SK-N-SH (cell line): ENCODE data around the gene SMARCD1. TPM values are rescaled to one million over a fixed set of nuclear protein-coding genes. Genes with fewer than 3 reads are reported as not detected.

Experiments
- CTCF ChIA-PET: fragments of 300-600, 350-600 bp; formaldehyde crosslinking; extraction: SDS; loops from one replicate; lab custom pipeline; 2021; lab: Yijun Ruan, JAX
- POLR2A ChIA-PET: fragments of 350-600 bp; sonication (Branson Sonifier 250); formaldehyde crosslinking; extraction: SDS; loops from one replicate; lab custom pipeline; 2020; ENCODE audit warnings: antibody characterized with exemption, inconsistent platforms; lab: Yijun Ruan, JAX
- DNase-seq: peaks from one replicate; pipeline ENCODE4 v3.0.0; 2012
- H2AFZ ChIP-seq: fragments of 200-600 bp; sonication (generic); 2 replicates; pipeline ENCODE4 v1.8.1; 2016; ENCODE audit warnings: antibody characterized with exemption, mild to moderate bottlenecking, low read depth
- H3F3A ChIP-seq: fragments of 200-600 bp; sonication (generic); replicated peaks from 2 replicates; pipeline ENCODE3; 2016; ENCODE audit warnings: antibody characterized with exemption, mild to moderate bottlenecking; ENCODE audit not compliant: insufficient read depth
- H3K27ac ChIP-seq, 2 experiments: fragments of 200-500 bp in 1 of 2; fragments of 200-600 bp in 1 of 2; sonication (Bioruptor generic) in 1 of 2; sonication (generic), shearing (Covaris generic) in 1 of 2; 2 replicates each; pipeline versions ENCODE4 v1.5.1 to v1.6.1; 2014 to 2016; ENCODE audit warnings: low read depth in 2 of 2, inconsistent platforms in 1 of 2, low read length in 1 of 2, mild to moderate bottlenecking in 1 of 2, mixed read lengths in 1 of 2
- H3K27me3 ChIP-seq: fragments of 200-600 bp; sonication (generic), shearing (Covaris generic); 2 replicates; pipeline ENCODE4 v1.6.1; 2016; ENCODE audit warnings: mixed run types; ENCODE audit not compliant: insufficient read depth
- H3K36me3 ChIP-seq, 2 experiments: fragments of 200-500 bp in 1 of 2; fragments of 200-600 bp in 1 of 2; sonication (Bioruptor generic) in 1 of 2; sonication (generic) in 1 of 2; replicated peaks in 1 of 2; 2 replicates each; pipeline versions ENCODE3 to v1.5.1; 2014 to 2016; ENCODE audit warnings: low read length in 1 of 2, mild to moderate bottlenecking in 1 of 2; ENCODE audit not compliant: insufficient read depth in 2 of 2, control insufficient read depth in 1 of 2
- H3K4me1 ChIP-seq, 2 experiments: fragments of 200-500 bp in 1 of 2; fragments of 200-600 bp in 1 of 2; sonication (Bioruptor generic) in 1 of 2; sonication (generic), shearing (Covaris generic) in 1 of 2; 2 replicates each; pipeline versions ENCODE4 v1.5.1 to v1.6.1; 2014 to 2016; ENCODE audit warnings: low read depth in 1 of 2, low read length in 1 of 2, mixed run types in 1 of 2; ENCODE audit not compliant: insufficient read depth in 2 of 2, control insufficient read depth in 1 of 2
- H3K4me2 ChIP-seq: fragments of 200-600 bp; sonication (generic), shearing (Covaris generic); 2 replicates; pipeline ENCODE4 v1.6.1; 2017; ENCODE audit warnings: mixed run types
- H3K4me3 ChIP-seq, 2 experiments: fragments of 200-500 bp in 1 of 2; fragments of 200-600 bp in 1 of 2; sonication (Bioruptor generic) in 1 of 2; sonication (generic), shearing (Covaris generic) in 1 of 2; 2 replicates each; pipeline versions ENCODE4 v1.5.1 to v1.8.1; 2014 to 2016; ENCODE audit warnings: low read depth in 2 of 2, inconsistent platforms in 1 of 2, low read length in 1 of 2, mild to moderate bottlenecking in 1 of 2, mixed read lengths in 1 of 2, moderate library complexity in 1 of 2
- H3K79me2 ChIP-seq: fragments of 200-600 bp; sonication (generic); 2 replicates; pipeline ENCODE4 v1.8.1; 2017; ENCODE audit warnings: mild to moderate bottlenecking; ENCODE audit not compliant: insufficient read depth
- H3K9ac ChIP-seq: fragments of 200-600 bp; sonication (generic); 2 replicates; pipeline ENCODE4 v1.6.1; 2017; ENCODE audit warnings: mixed run types
- H3K9me2 ChIP-seq: fragments of 200-600 bp; sonication (generic); 2 replicates; pipeline ENCODE4 v1.6.1; 2017; ENCODE audit warnings: mixed run types
- H3K9me3 ChIP-seq: fragments of 200-600 bp; sonication (generic); 2 replicates; pipeline ENCODE4 v1.6.1; 2017; ENCODE audit warnings: mixed run types, mild to moderate bottlenecking, moderate library complexity
- H4K20me1 ChIP-seq: fragments of 200-600 bp; sonication (generic); 2 replicates; pipeline ENCODE4 v1.6.1; 2017; ENCODE audit warnings: mild to moderate bottlenecking, mixed run types; ENCODE audit not compliant: insufficient read depth
- CHD2 ChIP-seq: fragments of 150-350 bp; IDR thresholded peaks from 2 replicates; pipeline ENCODE4 v1.6.1; 2018; ENCODE audit warnings: low read length; ENCODE audit not compliant: partially characterized antibody
- ELF1 ChIP-seq: IDR thresholded peaks from 2 replicates; pipeline ENCODE4 v1.4.0; 2012
- EP300 ChIP-seq, 2 experiments: IDR thresholded peaks; 2 replicates each; pipeline versions ENCODE4 v1.4.0 to v1.6.1; 2012; ENCODE audit warnings: borderline replicate concordance in 1 of 2, low read depth in 1 of 2, low read length in 1 of 2
- EZH2phosphoT487 ChIP-seq: fragments of 200-600 bp; sonication (generic); IDR thresholded peaks from 2 replicates; pipeline ENCODE4 v1.6.1; 2017; ENCODE audit warnings: low read depth, mixed run types, mild to moderate bottlenecking, antibody characterized with exemption, moderate library complexity, borderline replicate concordance
- FOSL2 ChIP-seq: IDR thresholded peaks from 2 replicates; pipeline ENCODE4 v1.4.0; 2012; ENCODE audit warnings: low read depth, mild to moderate bottlenecking, moderate library complexity, borderline replicate concordance
- FOXJ3 ChIP-seq: sonication (generic); formaldehyde crosslinking; IDR thresholded peaks from 2 replicates; pipeline ENCODE4 v1.5.1; 2020; ENCODE audit warnings: mild to moderate bottlenecking, missing genetic modification reagents
- FOXM1 ChIP-seq: IDR thresholded peaks from 2 replicates; pipeline ENCODE4 v1.4.0; 2012; ENCODE audit warnings: low read depth, mild to moderate bottlenecking
- GABPA ChIP-seq: IDR thresholded peaks from 2 replicates; pipeline ENCODE4 v1.4.0; 2012; ENCODE audit warnings: low read depth, mild to moderate bottlenecking
- JUND ChIP-seq: IDR thresholded peaks from 2 replicates; pipeline ENCODE4 v1.4.0; 2012
- MXI1 ChIP-seq: IDR thresholded peaks from 2 replicates; pipeline ENCODE4 v1.6.1; 2012; ENCODE audit warnings: mild to moderate bottlenecking, low read depth, low read length, improper control_type of control experiment
- NFIC ChIP-seq: IDR thresholded peaks from 2 replicates; pipeline ENCODE4 v1.4.0; 2012; ENCODE audit warnings: borderline replicate concordance
- POLR2AphosphoS5 ChIP-seq: IDR thresholded peaks from 2 replicates; pipeline ENCODE4 v1.6.1; 2012; ENCODE audit warnings: low read depth, low read length
- RAD21 ChIP-seq: IDR thresholded peaks from 2 replicates; pipeline ENCODE4 v1.6.1; 2012; ENCODE audit warnings: mild to moderate bottlenecking, low read length
- RCOR1 ChIP-seq: fragments of 150-350 bp; IDR thresholded peaks from 2 replicates; pipeline ENCODE4 v1.6.1; 2017; ENCODE audit warnings: antibody characterized with exemption, low read length
- RFX5 ChIP-seq: IDR thresholded peaks from 2 replicates; pipeline ENCODE4 v1.6.1; 2012; ENCODE audit warnings: mild to moderate bottlenecking, improper control_type of control experiment, low read length
- RXRA ChIP-seq: IDR thresholded peaks from 2 replicates; pipeline ENCODE4 v1.4.0; 2012; ENCODE audit warnings: low read depth, mild to moderate bottlenecking, borderline replicate concordance
- SIN3A ChIP-seq: IDR thresholded peaks from 2 replicates; pipeline ENCODE4 v1.6.1; 2012; ENCODE audit warnings: low read depth, mild to moderate bottlenecking, low read length, moderate library complexity, borderline replicate concordance
- SMC3 ChIP-seq: IDR thresholded peaks from 2 replicates; pipeline ENCODE4 v1.6.1; 2012; ENCODE audit warnings: low read depth, low read length, improper control_type of control experiment
- TAF1 ChIP-seq: IDR thresholded peaks from 2 replicates; pipeline ENCODE4 v1.6.1; 2012; ENCODE audit warnings: low read depth, mild to moderate bottlenecking, low read length, moderate library complexity, borderline replicate concordance
- TCF12 ChIP-seq: IDR thresholded peaks from 2 replicates; pipeline ENCODE4 v1.4.0; 2012
- USF1 ChIP-seq: IDR thresholded peaks from 2 replicates; pipeline ENCODE4 v1.4.0; 2012; ENCODE audit warnings: low read depth, borderline replicate concordance
- YY1 ChIP-seq: IDR thresholded peaks from 2 replicates; pipeline ENCODE4 v1.4.0; 2012; ENCODE audit warnings: low read depth, mild to moderate bottlenecking
- ZBTB33 ChIP-seq: IDR thresholded peaks from 2 replicates; pipeline ENCODE4 v1.4.0; 2012; ENCODE audit warnings: low read depth, borderline replicate concordance
- WGBS: methylation state at CpG from one replicate; pipeline ENCODE4 v1.1.6; 2017; ENCODE audit warnings: low lambda C conversion rate; 5-methylcytosine and 5-hydroxymethylcytosine counted together
- polyA plus RNA-seq, 3 experiments: library from polyadenylated mRNA; depleted of rRNA; stranded (reverse); fragments of >200 nt; gene quantifications; 2 replicates each; pipeline ENCODE4 v1.2.3, GENCODE V29; 2012
- TF ChIP-seq, protein P1 (sequence below): fragments of 150-350 bp; IDR thresholded peaks from 2 replicates; pipeline ENCODE4 v1.6.1; 2016; ENCODE audit warnings: mild to moderate bottlenecking, low read depth, low read length
- TF ChIP-seq, protein P2 (sequence below): IDR thresholded peaks from 2 replicates; pipeline ENCODE4 v1.4.0; 2012; ENCODE audit warnings: low read depth
- TF ChIP-seq, protein P3 (sequence below): IDR thresholded peaks from 2 replicates; pipeline ENCODE4; 2012

The SMARCD1 gene
- 58.5 and 77.2 TPM in 2 replicates for polyA plus RNA-seq (2012; rRNA removed)
- polyA plus RNA-seq (2012; cell fraction: cytosol; rRNA removed): 37.1 and 43.2 TPM in 2 replicates
- 190 and 230 TPM in 2 replicates for polyA plus RNA-seq (2012; cell fraction: nucleus; rRNA removed)

DNA sequence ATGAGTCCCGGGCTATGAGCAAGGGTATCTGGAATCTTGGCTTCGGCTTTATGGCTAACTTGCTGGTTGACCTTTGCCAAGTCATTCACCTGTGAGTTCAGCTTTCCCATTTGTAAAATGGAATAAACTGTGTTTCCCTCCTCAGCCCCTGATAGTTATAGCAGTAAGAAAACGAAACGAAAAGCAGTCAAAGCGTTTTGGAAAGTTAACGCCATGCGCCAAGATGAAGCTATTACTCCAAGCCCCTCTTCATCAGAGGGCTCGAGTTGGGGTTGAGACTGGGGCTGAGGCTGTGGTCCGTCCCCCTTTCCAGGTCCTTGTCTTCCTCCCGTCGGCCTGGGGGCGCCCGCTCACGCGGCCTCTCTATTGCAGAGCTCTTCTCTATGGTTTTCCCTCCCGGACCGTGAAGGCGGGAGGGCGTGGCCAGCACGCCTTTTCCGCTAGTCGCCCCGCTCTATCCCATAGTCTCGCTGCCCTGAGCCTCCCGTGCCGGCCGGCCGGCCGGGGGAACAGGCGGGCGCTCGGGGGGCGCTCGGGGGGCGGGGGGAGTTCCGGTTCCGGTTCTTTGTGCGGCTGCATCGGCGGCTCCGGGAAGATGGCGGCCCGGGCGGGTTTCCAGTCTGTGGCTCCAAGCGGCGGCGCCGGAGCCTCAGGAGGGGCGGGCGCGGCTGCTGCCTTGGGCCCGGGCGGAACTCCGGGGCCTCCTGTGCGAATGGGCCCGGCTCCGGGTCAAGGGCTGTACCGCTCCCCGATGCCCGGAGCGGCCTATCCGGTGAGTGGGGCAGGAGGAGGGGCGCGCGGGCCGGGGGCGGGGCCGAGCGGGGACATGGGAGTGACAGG, at the start of gene SMARCD1:
SMARCD1 (plus strand) TSS at position 568 of the 840 bp plus-strand sequence; CDS start at position 596, 28 bp downstream.
- Histone ChIP-seq H3K4me2 (peak within 1 kb of the TSS; percentile 88), H3K9me2 (no peaks in the 10 kb centered on the region), H4K20me1 (peaks cover 22% of the 10 kb centered on the region), H3K79me2 (peaks cover 33% of the 10 kb centered on the region), H3K4me1 (peaks cover 18 to 22% of the 10 kb centered on the region in 2 experiments), H3K9me3 (no peaks in the 10 kb centered on the region), H3K9ac (peak within 1 kb of the TSS; percentile 89), H2AFZ (peak within 1 kb of the TSS; percentile 93), H3K27me3 (no peaks in the 10 kb centered on the region), H3K36me3 (peaks cover 16 to 36% of the 10 kb centered on the region in 2 experiments), H3F3A (peaks cover 43% of the 10 kb centered on the region), H3K4me3 (peak within 1 kb of the TSS; percentile 77 to 79), H3K27ac (peak within 1 kb of the TSS; percentile 87 to 91)
- DNase-seq: peak; percentile 98
- ChIA-PET CTCF (interaction anchor here (0.6 to 5.4 kb wide), 32 partner anchors 8 to 230 kb away, joined by 3 to 51 read pairs (median 4); partner anchors contain the start of genes CERS5 and COX14), POLR2A (interaction anchor here (0.6 to 2.3 kb wide), 22 partner anchors 9 to 242 kb away, joined by 3 to 23 read pairs (median 3); partner anchors contain the start of genes BCDIN3D, CERS5, COX14 and GPD1)
- WGBS: 1% methylated on average over 28 of the region's 69 CpGs
- TF ChIP-seq ELF1: peak; percentile 63
- peak; percentile 73 for TF ChIP-seq GABPA
- peak; percentile 5; the same call in 1 of the 2 replicates for TF ChIP-seq NFIC
- no peak; the same call in 1 of the 2 replicates for TF ChIP-seq FOSL2
- no peak for TF ChIP-seq FOXJ3 (CRISPR knock-in tag)
- TF ChIP-seq TAF1: peak; percentile 65; the same call in 1 of the 2 replicates
- TF ChIP-seq TCF12: 0 out of 2 replicates have a peak, but pooled peaks have one; percentile 9
- no peak for TF ChIP-seq FOXM1
- TF ChIP-seq, protein P1, sequence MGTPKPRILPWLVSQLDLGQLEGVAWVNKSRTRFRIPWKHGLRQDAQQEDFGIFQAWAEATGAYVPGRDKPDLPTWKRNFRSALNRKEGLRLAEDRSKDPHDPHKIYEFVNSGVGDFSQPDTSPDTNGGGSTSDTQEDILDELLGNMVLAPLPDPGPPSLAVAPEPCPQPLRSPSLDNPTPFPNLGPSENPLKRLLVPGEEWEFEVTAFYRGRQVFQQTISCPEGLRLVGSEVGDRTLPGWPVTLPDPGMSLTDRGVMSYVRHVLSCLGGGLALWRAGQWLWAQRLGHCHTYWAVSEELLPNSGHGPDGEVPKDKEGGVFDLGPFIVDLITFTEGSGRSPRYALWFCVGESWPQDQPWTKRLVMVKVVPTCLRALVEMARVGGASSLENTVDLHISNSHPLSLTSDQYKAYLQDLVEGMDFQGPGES: no peak
- peak; percentile 59; the same call in 1 of the 2 replicates for TF ChIP-seq MXI1
- TF ChIP-seq, protein P2, sequence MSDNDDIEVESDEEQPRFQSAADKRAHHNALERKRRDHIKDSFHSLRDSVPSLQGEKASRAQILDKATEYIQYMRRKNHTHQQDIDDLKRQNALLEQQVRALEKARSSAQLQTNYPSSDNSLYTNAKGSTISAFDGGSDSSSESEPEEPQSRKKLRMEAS: peak; percentile 78
- TF ChIP-seq, protein P3, sequence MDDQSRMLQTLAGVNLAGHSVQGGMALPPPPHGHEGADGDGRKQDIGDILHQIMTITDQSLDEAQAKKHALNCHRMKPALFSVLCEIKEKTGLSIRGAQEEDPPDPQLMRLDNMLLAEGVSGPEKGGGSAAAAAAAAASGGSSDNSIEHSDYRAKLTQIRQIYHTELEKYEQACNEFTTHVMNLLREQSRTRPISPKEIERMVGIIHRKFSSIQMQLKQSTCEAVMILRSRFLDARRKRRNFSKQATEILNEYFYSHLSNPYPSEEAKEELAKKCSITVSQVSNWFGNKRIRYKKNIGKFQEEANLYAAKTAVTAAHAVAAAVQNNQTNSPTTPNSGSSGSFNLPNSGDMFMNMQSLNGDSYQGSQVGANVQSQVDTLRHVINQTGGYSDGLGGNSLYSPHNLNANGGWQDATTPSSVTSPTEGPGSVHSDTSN: no peak
- no peak for TF ChIP-seq EP300 (IDR thresholded peaks at IDR 0.05; ENCODE audit: borderline replicate concordance in 1 of 2, low read depth in 1 of 2, low read length in 1 of 2)
- TF ChIP-seq YY1: peak; percentile 87
- peak; percentile 61 for TF ChIP-seq CHD2
- TF ChIP-seq JUND: no peak
- peak; percentile 58 for TF ChIP-seq POLR2AphosphoS5
- no peak for TF ChIP-seq ZBTB33
- TF ChIP-seq RXRA: no peak; the same call in 1 of the 2 replicates
- peak; percentile 22; the same call in 1 of the 2 replicates for TF ChIP-seq SMC3
- no peak for TF ChIP-seq RFX5
- no peak for TF ChIP-seq RAD21
- TF ChIP-seq USF1: no peak
- peak; percentile 68 for TF ChIP-seq SIN3A
- TF ChIP-seq EZH2phosphoT487: no peak
- TF ChIP-seq RCOR1: peak; percentile 58
